Hepatic stellate cell (primary cell): Measurements from ENCODE around the gene EOGT.

Source experiments
- DNase-seq: peaks from one replicate; pipeline ENCODE4 v3.0.0; 2011; ENCODE audit warnings: low spot score

The EOGT gene

GRCh38 chr3:69009559-69010410 lies 3.7 kb downstream of the EOGT start:
- no peak for DNase-seq

GRCh38 chr3:69008980-69009379 lies 4.5 kb downstream of the EOGT start:
- DNase-seq, result no peak

- no peak for DNase-seq
These were observed 7.5 kb downstream of the EOGT start for GRCh38 chr3:69005791-69006482.

GRCh38 chr3:69005071-69005790 lies 8.3 kb downstream of the EOGT start:
- DNase-seq, result no peak

GRCh38 chr3:69004138-69004537 lies 9.3 kb downstream of the EOGT start:
- no peak for DNase-seq

- DNase-seq, result no peak
These were observed 13.9 kb downstream of the EOGT start for GRCh38 chr3:68999605-69000004.

- no peak for DNase-seq
These were observed 14.3 kb downstream of the EOGT start for GRCh38 chr3:68999158-68999557.

GRCh38 chr3:68997887-68998286 lies 15.6 kb downstream of the EOGT start:
- DNase-seq, result no peak

GRCh38 chr3:68996356-68996995 lies 17.0 kb downstream of the EOGT start:
- peak; percentile 28 for DNase-seq

GRCh38 chr3:68988740-68989139 lies 24.7 kb downstream of the EOGT start:
- DNase-seq, result peak; percentile 23

- DNase-seq, result no peak
These were observed 26.2 kb downstream of the EOGT start for GRCh38 chr3:68987322-68987721.

- no peak for DNase-seq
These were observed 26.8 kb downstream of the EOGT start for GRCh38 chr3:68986496-68987208.

- DNase-seq, result no peak
These were observed 28.2 kb downstream of the EOGT start for GRCh38 chr3:68985146-68985790.

GRCh38 chr3:68984011-68984530 lies 29.4 kb downstream of the EOGT start:
- DNase-seq, result no peak

GRCh38 chr3:68977486-68978167 lies 35.9 kb downstream of the EOGT start:
- no peak for DNase-seq

GRCh38 chr3:68974711-68975110 lies 38.8 kb downstream of the EOGT start:
- DNase-seq, result no peak

GRCh38 chr3:68973639-68974038 lies 39.8 kb downstream of the EOGT start:
- DNase-seq, result no peak

GRCh38 chr3:68972358-68972979 lies 41.0 kb downstream of the EOGT start:
- DNase-seq, result peak; percentile 28

- DNase-seq, result no peak
These were observed 48.8 kb downstream of the EOGT start for GRCh38 chr3:68964694-68965093.

GRCh38 chr3:68963891-68964290 lies 49.6 kb downstream of the EOGT start:
- no peak for DNase-seq
